Left cardiac atrium (tissue), 4 donors: ENCODE measurements around the gene CLDN24. TPM values are rescaled to one million over a fixed set of nuclear protein-coding genes. Genes with fewer than 3 reads are reported as not detected.

Source experiments
- ATAC-seq, 2 donors: fragments of 200-7000 bp; cut with Tn5 transposase; one replicate each; pipeline ENCODE4 v1.9.1; 2020; ENCODE audit warnings: mild to moderate bottlenecking in 2 of 2, moderate library complexity in 2 of 2
- DNase-seq: peaks from one replicate; pipeline ENCODE4 v3.0.0-alpha.2; 2020
- intact Hi-C, 2 donors: fragments of 100-400 bp; cut with DNase I; formaldehyde crosslinking; loops; one replicate each; pipeline versions ENCODE4 v1.14.1 to v1.15.1; 2022 to 2023
- total RNA-seq, 2 donors: library from RNA; stranded (reverse); fragmentation: NEBNext Ultra II Directional; extraction: Animal tissue kit (Norgen Biotek cat#: 25700); gene quantifications; one replicate each; pipeline ENCODE4 v1.2.1, GENCODE V29; 2021
- donor health status: DM: no; HTN: yes; CAD: no.
- donor health status: DM: no; HTN: yes; CAD: no; lungs with severe emphysema.
- donor health status: DM: yes; HTN: yes; CAD: no.
- donor health status: Dilated cardiomyopathy.

The CLDN24 gene
- total RNA-seq, 2 donors from 2014 or later: not detected

GRCh38 chr4:183348706-183349659, 26.8 kb upstream of the CLDN24 start:
- intact Hi-C loops: no loop called here
- DNase-seq (no peak), ATAC-seq (peak in 1 of 2 donors; percentile 63)

GRCh38 chr4:183348136-183348535, 25.9 kb upstream of the CLDN24 start:
- DNase-seq (no peak), ATAC-seq (no peak)
- intact Hi-C loops: no loop called here

DNA sequence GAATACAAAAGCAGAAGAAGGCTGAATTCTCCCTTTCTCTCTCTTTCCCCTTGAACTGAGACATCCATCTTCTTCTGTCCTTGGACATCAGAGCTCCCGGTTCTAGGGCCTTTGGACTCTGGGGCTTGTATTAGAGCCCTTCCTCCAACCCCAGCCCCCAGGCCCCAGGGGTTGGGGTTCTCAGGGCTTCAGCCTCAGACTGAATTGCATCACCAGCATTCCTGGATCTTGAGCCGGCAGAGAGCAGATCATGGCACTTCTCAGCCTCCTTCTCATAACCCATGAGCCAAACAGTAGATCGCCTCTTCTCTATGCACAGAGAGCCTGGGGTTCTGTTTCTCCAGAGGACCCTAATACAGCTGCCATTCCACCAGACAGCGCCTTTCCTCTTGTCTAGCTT, 25.3 kb upstream of the CLDN24 start:
- intact Hi-C loops: no loop called here
- DNase-seq (no peak), ATAC-seq (no peak)

DNA sequence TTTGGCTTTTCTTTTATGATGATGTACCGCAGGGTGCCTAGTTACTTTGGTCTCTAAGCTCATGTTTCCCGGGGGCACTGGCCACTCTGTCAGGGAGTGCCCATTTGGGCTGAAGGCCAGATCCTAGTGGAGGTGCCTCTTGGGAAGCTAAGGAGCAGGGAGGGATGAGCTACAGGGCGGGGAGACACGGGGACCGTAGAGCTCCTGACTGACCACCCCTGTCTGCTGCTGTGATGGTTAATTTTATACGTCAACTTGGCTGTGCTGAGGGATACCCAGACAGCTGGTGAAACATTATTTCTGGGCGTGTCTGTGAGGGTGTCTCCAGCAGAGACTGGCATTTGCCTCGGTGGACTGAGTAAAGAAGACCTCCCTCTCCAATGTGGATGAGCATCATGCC, 24.9 kb upstream of the CLDN24 start:
- intact Hi-C loops: no loop called here
- no peak for ATAC-seq
- DNase-seq: no peak

DNA sequence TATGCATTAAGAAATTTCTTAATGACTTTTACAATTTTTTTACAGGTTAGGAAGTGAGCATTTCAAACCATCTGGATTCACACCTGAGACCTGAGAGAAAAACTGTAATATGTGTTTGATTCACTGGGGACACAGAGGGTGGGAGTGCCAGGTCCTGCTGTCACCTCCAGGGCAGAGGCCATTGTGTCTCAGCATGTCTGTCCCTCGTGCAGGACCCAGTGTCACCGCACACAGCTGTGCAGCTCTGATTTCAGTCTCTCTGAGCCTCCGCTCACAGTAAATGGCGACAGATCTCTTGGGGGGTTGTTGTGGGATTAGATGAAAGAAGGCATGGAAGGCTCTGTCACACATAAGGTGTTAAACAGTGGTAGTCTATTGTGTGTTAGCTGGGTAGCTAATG, 23.0 kb upstream of the CLDN24 start:
- intact Hi-C loops: no loop called here
- no peak for ATAC-seq
- DNase-seq: no peak

DNA sequence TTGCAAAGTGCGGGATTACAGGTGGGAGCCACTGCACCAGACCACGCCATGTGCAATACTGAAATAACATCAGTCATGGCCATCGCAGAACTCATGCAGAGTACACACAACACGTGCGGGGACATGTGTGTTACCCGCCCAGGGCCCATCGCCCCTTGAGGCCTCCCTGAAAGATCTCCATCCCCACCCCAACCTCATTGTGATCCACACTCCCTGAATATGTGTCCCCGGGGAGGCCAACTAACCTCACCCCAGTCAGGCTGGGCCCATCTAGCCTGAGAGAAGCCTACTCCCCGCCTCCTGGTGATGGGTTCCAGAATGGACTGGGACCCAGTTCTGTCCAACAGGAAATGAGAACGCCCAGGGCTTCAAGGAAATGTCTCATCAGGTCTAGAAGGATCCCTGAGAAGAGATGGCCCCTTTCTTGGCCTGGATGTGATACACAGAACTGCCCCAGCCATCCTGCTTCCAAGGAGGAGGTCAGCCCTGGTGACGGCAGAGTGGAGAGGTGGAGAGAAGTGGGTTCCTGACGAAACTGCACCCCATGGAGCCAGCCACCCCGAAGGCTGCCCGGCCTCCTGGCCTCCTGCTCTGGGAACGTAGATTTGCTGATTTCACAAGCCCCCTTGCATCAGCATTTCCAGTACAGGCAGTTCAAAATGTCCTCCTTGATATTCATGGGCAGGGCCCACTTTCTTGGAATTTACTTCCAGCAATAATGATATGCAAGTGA, 22.5 kb upstream of the CLDN24 start:
- intact Hi-C loops: no loop called here
- DNase-seq (no peak), ATAC-seq (no peak)

- intact Hi-C loops: no loop called here
- no peak for DNase-seq
- ATAC-seq: no peak
Observed at GRCh38 chr4:183343730-183344129, 21.5 kb upstream of the CLDN24 start.

GRCh38 chr4:183342541-183343533, 20.6 kb upstream of the CLDN24 start:
- ATAC-seq (peak; percentile 41 to 61), DNase-seq (no peak)
- intact Hi-C loops: no loop called here

GRCh38 chr4:183337833-183338232, 15.6 kb upstream of the CLDN24 start:
- ATAC-seq (peak in 1 of 2 donors; percentile 41), DNase-seq (no peak)
- intact Hi-C loops: no loop called here

DNA sequence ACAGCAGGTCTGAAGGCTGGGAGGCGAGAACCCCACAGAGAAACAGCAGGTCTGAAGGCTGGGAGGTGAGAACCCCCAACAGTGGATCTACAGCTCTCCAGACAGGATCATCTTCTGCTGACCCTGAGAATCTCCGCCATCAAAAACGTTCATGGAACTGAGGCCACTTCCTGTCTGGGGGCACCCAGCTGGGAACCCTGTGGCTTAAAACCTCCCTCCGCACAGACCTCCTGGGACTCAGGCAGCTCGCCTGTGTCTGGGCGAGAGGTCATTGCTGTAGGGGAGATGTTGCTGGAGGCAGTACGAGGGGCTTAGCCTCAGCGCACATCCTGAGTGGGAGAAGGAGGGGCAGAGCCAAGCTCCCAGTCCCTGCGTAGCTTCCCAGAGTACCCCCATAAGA, 15.1 kb upstream of the CLDN24 start:
- intact Hi-C loops: no loop called here
- ATAC-seq (no peak), DNase-seq (no peak)

GRCh38 chr4:183335369-183335940, 13.2 kb upstream of the CLDN24 start:
- ATAC-seq (peak in 1 of 2 donors; percentile 57), DNase-seq (no peak)
- intact Hi-C loops: no loop called here

DNA sequence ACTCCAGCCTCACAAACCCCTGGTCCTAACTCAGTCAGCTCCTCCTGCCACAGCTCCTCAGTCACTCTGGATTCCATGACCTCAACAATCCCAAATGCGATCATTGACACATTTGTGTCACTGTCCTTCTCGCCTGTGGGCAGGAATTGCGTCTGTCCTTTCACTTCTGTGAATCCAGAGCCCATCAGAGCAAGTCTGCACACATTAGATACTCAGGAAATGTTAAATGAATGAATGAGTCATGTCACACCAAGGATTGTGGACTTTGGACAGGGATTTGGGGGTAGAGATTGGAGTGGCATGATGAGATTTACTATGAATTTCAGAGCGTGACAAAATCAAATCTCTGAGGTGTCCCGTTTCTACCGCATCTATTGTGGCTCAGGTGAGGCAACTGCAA, 11.8 kb upstream of the CLDN24 start:
- ATAC-seq: no peak
- no peak for DNase-seq
- intact Hi-C loops: no loop called here

DNA sequence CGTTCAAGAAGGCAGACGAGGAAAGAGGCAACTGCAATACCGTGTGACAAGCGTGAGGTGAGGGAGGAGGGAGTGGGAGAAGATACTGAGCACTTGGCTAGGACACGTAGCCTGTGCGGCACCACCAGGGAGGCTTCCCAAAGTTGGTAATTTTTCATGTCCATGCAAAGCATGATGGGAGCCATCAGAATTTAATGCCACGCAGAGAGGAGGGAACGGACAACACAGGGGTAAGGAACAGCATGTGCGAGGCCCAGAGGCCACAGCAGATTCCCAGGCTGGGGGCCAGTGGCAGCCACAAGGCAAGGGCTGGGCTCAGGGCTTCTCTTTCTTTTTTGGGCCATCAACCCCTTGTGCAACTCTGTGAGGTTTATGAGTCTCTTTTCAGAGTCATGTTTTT, 11.0 kb upstream of the CLDN24 start:
- no peak for ATAC-seq
- intact Hi-C loops: no loop called here

DNA sequence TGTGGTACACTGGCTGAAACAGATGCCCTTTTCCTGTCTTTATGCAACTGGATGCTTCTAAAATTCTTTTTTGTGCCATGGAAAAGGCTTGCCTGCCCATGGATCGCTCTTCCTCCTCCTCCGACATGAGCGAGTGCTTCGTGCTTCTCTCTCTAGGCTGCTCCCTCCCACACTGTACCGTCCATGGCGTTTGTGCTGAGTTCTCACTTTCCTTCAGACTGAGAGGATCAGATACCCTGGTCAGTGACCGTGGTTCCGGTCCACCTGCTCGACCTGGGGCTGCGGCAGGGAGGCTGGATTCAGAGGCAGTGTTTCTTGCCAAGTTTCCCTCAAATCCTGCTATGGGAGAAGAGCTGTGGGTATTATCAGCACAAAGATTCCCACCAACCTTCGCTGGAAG, 10.2 kb upstream of the CLDN24 start:
- DNase-seq (no peak), ATAC-seq (no peak)
- intact Hi-C loops: no loop called here

More for the DNA sequence above, 11.0 kb upstream of the CLDN24 start:
- no peak for DNase-seq

GRCh38 chr4:183330841-183331240, 8.6 kb upstream of the CLDN24 start:
- intact Hi-C loops: no loop called here
- DNase-seq: no peak
- ATAC-seq: no peak

DNA sequence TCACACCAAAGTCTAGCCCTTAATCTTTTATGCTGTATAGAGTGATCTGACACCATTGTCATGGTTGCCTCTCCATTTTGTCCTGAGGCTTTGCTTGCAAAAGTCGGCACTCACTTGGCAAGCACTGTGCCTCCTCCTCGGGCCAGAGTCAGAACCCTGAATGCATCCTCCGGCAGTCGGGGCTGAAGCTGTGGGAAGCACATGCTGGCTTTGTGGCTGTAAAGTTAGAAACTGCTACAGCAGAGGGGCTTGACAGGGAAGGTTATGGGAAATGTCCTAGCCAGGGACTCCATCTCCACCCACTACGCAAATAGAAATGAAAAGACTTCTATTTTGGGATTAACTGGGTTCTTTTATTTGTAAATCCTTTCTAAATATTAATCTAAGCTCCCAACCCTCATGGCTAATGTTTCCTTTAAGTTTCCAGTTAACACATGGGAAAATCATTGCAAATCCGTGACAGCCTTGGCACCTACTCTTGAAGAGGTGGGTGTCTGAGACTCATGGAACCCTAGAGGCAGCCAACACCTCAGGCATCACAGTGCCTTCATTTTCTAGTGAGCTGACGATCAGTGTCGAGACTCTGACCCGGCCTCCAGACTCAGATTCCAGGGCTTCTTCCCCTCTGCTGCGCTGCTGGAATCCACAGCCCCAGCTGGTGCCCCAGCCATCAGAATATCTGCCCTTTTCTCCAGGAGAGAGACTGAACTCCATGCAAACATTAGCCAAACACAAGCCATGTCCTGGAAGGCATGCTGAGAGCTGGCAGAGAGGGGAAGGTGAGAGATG, 7.9 kb upstream of the CLDN24 start:
- intact Hi-C loops: no loop called here
- DNase-seq (no peak), ATAC-seq (no peak)

DNA sequence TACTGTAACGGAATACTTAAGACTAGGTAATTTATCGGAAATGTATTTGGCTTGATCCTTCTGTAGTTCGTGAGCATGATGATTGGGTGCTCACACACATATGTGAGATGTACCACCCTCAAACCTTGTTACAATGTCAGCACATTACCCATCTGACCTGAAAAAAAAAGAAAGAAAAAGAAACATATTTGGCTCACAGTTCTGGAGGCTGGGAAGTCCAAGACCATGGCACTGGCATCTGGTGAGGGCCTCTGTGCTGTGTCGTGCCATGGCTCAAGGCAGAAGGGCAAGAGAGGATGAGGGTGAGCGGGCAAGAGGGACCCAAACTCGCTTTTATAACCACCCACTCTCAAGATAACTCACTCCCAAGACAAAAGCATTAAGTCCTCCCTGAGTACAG, 7.0 kb upstream of the CLDN24 start:
- intact Hi-C loops: no loop called here
- no peak for DNase-seq
- no peak for ATAC-seq

DNA sequence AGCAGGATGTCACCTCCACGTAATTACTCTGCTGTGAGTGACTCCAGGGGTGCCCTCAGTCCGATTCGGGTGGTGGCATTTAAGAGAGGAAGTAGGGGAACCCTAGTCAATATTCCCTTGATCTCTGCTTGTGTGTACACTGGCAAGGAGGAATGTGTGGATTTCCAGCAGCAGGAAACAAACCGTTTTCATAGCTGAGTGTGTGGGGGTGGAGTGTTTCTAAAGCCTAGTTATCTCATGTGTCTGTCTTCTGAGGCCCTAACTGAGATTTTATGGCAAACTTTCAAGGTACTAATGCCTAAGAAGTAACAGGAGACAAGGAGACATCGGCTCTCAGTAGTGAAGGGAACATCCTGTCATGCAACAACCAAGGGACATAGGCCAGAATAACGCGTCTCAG, 6.6 kb upstream of the CLDN24 start:
- DNase-seq (no peak), ATAC-seq (peak in 1 of 2 donors; percentile 54)
- intact Hi-C loops: no loop called here
